ENCODE results near the gene IRGQ.
"Not testable (repeated sequence)": the region's sequence is repeated elsewhere in the genome, so short reads cannot be mapped to it uniquely, and the experiment has no call there.

Gene IRGQ

GRCh38 chr19:43596842-43597461 is 1.0 kb upstream of the IRGQ start:
- no peak for DNase-seq

- DNase-seq: peak; percentile 72
These were observed 332 bp downstream of the IRGQ start for GRCh38 chr19:43595605-43595998.

GRCh38 chr19:43594710-43595604 is 977 bp downstream of the IRGQ start:
- DNase-seq: peak; percentile 89

GRCh38 chr19:43594081-43594697 is 1.7 kb downstream of the IRGQ start:
- no peak for DNase-seq

GRCh38 chr19:43592800-43593350 is 3.1 kb downstream of the IRGQ start:
- no peak for DNase-seq

GRCh38 chr19:43591904-43592772 is 3.8 kb downstream of the IRGQ start:
- DNase-seq: no peak

GRCh38 chr19:43589678-43590077 is 6.3 kb downstream of the IRGQ start:
- no peak for DNase-seq

- no peak for DNase-seq
These were observed 6.7 kb downstream of the IRGQ start for GRCh38 chr19:43589277-43589676.

- DNase-seq: not testable (repeated sequence)
These were observed 8.9 kb downstream of the IRGQ start for GRCh38 chr19:43587029-43587428.

- DNase-seq: no peak
These were observed 9.6 kb downstream of the IRGQ start for GRCh38 chr19:43586346-43586745.

GRCh38 chr19:43584484-43584883 is 11.4 kb downstream of the IRGQ start:
- no peak for DNase-seq

- no peak for DNase-seq
These were observed 13.4 kb downstream of the IRGQ start for GRCh38 chr19:43582495-43582894.

GRCh38 chr19:43581467-43581866 is 14.5 kb downstream of the IRGQ start:
- no peak for DNase-seq

GRCh38 chr19:43578787-43579186 is 17.1 kb downstream of the IRGQ start:
- DNase-seq: no peak

GRCh38 chr19:43575955-43576878 is 19.7 kb downstream of the IRGQ start:
- DNase-seq: no peak

- DNase-seq: peak; percentile 98
These were observed 20.6 kb downstream of the IRGQ start, which contains the start of the genes PINLYP and XRCC1 for GRCh38 chr19:43575156-43575950. Gene PINLYP, plus strand, starts transcription at chr19:43575801. Its CDS starts 1,391 bp downstream, at chr19:43577192. Gene XRCC1, minus strand, starts transcription at chr19:43575527. Its CDS starts 69 bp downstream, at chr19:43575458.

- DNase-seq: no peak
These were observed 21.3 kb downstream of the IRGQ start for GRCh38 chr19:43574424-43575155.

- DNase-seq: no peak
These were observed 23.8 kb downstream of the IRGQ start for GRCh38 chr19:43572171-43572588.

- no peak for DNase-seq
These were observed 25.7 kb downstream of the IRGQ start for GRCh38 chr19:43570174-43570791.
